Suprapubic skin (tissue), 4 donors: Measurements from ENCODE around the gene HTR2B.

Experiments
- EP300 ChIP-seq: sonication (generic); formaldehyde crosslinking; IDR thresholded peaks from one replicate; pipeline ENCODE4 v1.6.1; 2017; ENCODE audit warnings: antibody characterized with exemption
- POLR2A ChIP-seq, 2 donors: fragments of 450-650 bp; IDR thresholded peaks; one replicate each; pipeline ENCODE4 v1.6.1; 2017; ENCODE audit warnings: antibody characterized with exemption in 2 of 2, mild to moderate bottlenecking in 2 of 2, moderate library complexity in 2 of 2
- POLR2AphosphoS5 ChIP-seq, 3 donors: sonication (generic); formaldehyde crosslinking; IDR thresholded peaks; one replicate each; pipeline ENCODE4 v1.6.1; 2017; ENCODE audit warnings: antibody characterized with exemption in 3 of 3
- TF ChIP-seq, protein P1 (sequence below), 2 donors: fragments of 200-600 bp in 1 of 2; fragments of 450-650 bp in 1 of 2; sonication (generic) in 1 of 2; IDR thresholded peaks; one replicate each; pipeline ENCODE4 v1.5.1; 2016 to 2019; ENCODE audit warnings: antibody characterized with exemption in 2 of 2, mild to moderate bottlenecking in 1 of 2, moderate library complexity in 1 of 2

GRCh38 chr2:231126123-231126522, 1.3 kb upstream of the HTR2B start:
- TF ChIP-seq, protein P1, sequence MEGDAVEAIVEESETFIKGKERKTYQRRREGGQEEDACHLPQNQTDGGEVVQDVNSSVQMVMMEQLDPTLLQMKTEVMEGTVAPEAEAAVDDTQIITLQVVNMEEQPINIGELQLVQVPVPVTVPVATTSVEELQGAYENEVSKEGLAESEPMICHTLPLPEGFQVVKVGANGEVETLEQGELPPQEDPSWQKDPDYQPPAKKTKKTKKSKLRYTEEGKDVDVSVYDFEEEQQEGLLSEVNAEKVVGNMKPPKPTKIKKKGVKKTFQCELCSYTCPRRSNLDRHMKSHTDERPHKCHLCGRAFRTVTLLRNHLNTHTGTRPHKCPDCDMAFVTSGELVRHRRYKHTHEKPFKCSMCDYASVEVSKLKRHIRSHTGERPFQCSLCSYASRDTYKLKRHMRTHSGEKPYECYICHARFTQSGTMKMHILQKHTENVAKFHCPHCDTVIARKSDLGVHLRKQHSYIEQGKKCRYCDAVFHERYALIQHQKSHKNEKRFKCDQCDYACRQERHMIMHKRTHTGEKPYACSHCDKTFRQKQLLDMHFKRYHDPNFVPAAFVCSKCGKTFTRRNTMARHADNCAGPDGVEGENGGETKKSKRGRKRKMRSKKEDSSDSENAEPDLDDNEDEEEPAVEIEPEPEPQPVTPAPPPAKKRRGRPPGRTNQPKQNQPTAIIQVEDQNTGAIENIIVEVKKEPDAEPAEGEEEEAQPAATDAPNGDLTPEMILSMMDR (IDR thresholded peaks at IDR 0.05): no peak
- TF ChIP-seq POLR2A (IDR thresholded peaks at IDR 0.05): no peak
- no peak for TF ChIP-seq POLR2AphosphoS5 (IDR thresholded peaks at IDR 0.05)
- TF ChIP-seq EP300: no peak
